Smooth muscle cell (in vitro differentiated cells): ENCODE data around the gene ARL2. TPM values are rescaled to one million over a fixed set of nuclear protein-coding genes. Genes with fewer than 3 reads are reported as not detected.

Experiments used
- DNase-seq: peaks from one replicate; lab custom pipeline; 2025; ENCODE audit not compliant: unreplicated experiment; lab: John Stamatoyannopoulos, UW
- H2AFZ ChIP-seq: fragments of 200-600 bp; sonication (generic); 2 replicates; pipeline ENCODE4 v1.6.0; 2016; ENCODE audit warnings: antibody characterized with exemption, low read depth, mild to moderate bottlenecking
- H3F3A ChIP-seq: fragments of 200-600 bp; sonication (generic); 2 replicates; pipeline ENCODE4 v1.6.0; 2017; ENCODE audit warnings: antibody characterized with exemption, low read depth
- H3K27ac ChIP-seq: fragments of 200-600 bp; sonication (generic); 2 replicates; pipeline ENCODE4 v1.5.1; 2016; ENCODE audit warnings: low read depth, mild to moderate bottlenecking
- H3K27me3 ChIP-seq: fragments of 200-600 bp; sonication (generic); 2 replicates; pipeline ENCODE4 v1.6.1; 2016; ENCODE audit warnings: low read depth, mild to moderate bottlenecking
- H3K36me3 ChIP-seq: fragments of 200-600 bp; sonication (generic); 2 replicates; pipeline ENCODE4 v1.5.1; 2016; ENCODE audit warnings: low read depth
- H3K4me1 ChIP-seq: fragments of 200-600 bp; sonication (generic); 2 replicates; pipeline ENCODE4 v1.5.1; 2016; ENCODE audit warnings: low read depth
- H3K4me2 ChIP-seq: fragments of 200-600 bp; sonication (generic); 2 replicates; pipeline ENCODE4 v1.6.0; 2016; ENCODE audit warnings: mild to moderate bottlenecking
- H3K4me3 ChIP-seq: fragments of 200-600 bp; sonication (generic); 2 replicates; pipeline ENCODE4 v1.5.1; 2016; ENCODE audit warnings: mild to moderate bottlenecking
- H3K79me2 ChIP-seq: fragments of 200-600 bp; sonication (generic); 2 replicates; pipeline ENCODE4 v1.6.0; 2016; ENCODE audit warnings: low read depth, mild to moderate bottlenecking
- H3K9ac ChIP-seq: fragments of 200-600 bp; sonication (generic); 2 replicates; pipeline ENCODE4 v1.6.0; 2016; ENCODE audit warnings: low read depth
- H3K9me3 ChIP-seq: fragments of 200-600 bp; sonication (generic); replicated peaks from 2 replicates; pipeline ENCODE4 v1.5.1; 2016; ENCODE audit warnings: low read depth
- H4K20me1 ChIP-seq: fragments of 200-600 bp; sonication (generic); 2 replicates; pipeline ENCODE4 v1.6.0; 2016; ENCODE audit warnings: low read depth
- CTCF ChIP-seq: fragments of 200-600 bp; sonication (generic); IDR thresholded peaks from 2 replicates; pipeline ENCODE4 v1.5.1; 2017; ENCODE audit warnings: borderline replicate concordance, mild to moderate bottlenecking, antibody characterized with exemption; ENCODE audit not compliant: insufficient read depth, poor library complexity, severe bottlenecking
- WGBS: methylation state at CpG from one replicate; pipeline ENCODE4 v1.1.7; 2016; ENCODE audit warnings: low lambda C conversion rate; 5-methylcytosine and 5-hydroxymethylcytosine counted together
- polyA plus RNA-seq: library from polyadenylated mRNA; unstranded; fragments of >200 nt; fragmentation: Nextera tagmentation; extraction: Ambion mirVana; gene quantifications from 2 replicates; pipeline ENCODE4 v1.2.1, GENCODE V29; 2016
- total RNA-seq: library from RNA; depleted of rRNA; stranded (reverse); fragments of >200 nt; gene quantifications from 2 replicates; pipeline ENCODE4 v1.2.3, GENCODE V29; 2014

ARL2 gene
- total and polyA plus RNA-seq, 2 experiments from 2014 or later = 83.3 to 122 TPM

- H2AFZ ChIP-seq = no peak overlapping the region
- WGBS = 83% methylated on average over 6 of the region's 6 CpGs
- TF ChIP-seq CTCF = no peak
- H3K9me3 ChIP-seq = no peaks in the 10 kb centered on the region
- H4K20me1 ChIP-seq = no peaks in the 10 kb centered on the region
- H3K27ac ChIP-seq = no peak overlapping the region
- no peak for DNase-seq
- no peaks in the 10 kb centered on the region for H3K4me1 ChIP-seq
- no peak overlapping the region for H3K4me2 ChIP-seq
- H3K36me3 ChIP-seq = no peaks in the 10 kb centered on the region
- no peaks in the 10 kb centered on the region for H3K27me3 ChIP-seq
- no peaks in the 10 kb centered on the region for H3F3A ChIP-seq
- no peak overlapping the region for H3K9ac ChIP-seq
- H3K79me2 ChIP-seq = no peaks in the 10 kb centered on the region
- no peak overlapping the region for H3K4me3 ChIP-seq
These were observed 25.7 kb upstream of the ARL2 start for GRCh38 chr11:64987998-64988854.

- no peak overlapping the region for H2AFZ ChIP-seq
- no peak for TF ChIP-seq CTCF
These were observed 24.5 kb upstream of the ARL2 start for GRCh38 chr11:64989416-64989815.

GRCh38 chr11:64990222-64990923, 23.6 kb upstream of the ARL2 start:
- Histone ChIP-seq H3K36me3 (no peaks in the 10 kb centered on the region), H3K9ac (no peak overlapping the region), H3K4me3 (no peak overlapping the region), H2AFZ (no peak overlapping the region), H3K79me2 (no peaks in the 10 kb centered on the region), H3K27ac (no peak overlapping the region), H3F3A (no peaks in the 10 kb centered on the region), H3K27me3 (no peaks in the 10 kb centered on the region), H3K4me1 (no peaks in the 10 kb centered on the region), H3K9me3 (no peaks in the 10 kb centered on the region), H3K4me2 (no peak overlapping the region), H4K20me1 (no peaks in the 10 kb centered on the region)
- WGBS = 73% methylated on average over 15 of the region's 15 CpGs
- DNase-seq = no peak
- TF ChIP-seq CTCF = no peak

More at GRCh38 chr11:64989416-64989815, 24.5 kb upstream of the ARL2 start:
- H3K79me2 ChIP-seq = no peaks in the 10 kb centered on the region
- H3K27ac ChIP-seq = no peak overlapping the region
- no peaks in the 10 kb centered on the region for H3K9me3 ChIP-seq
- no peaks in the 10 kb centered on the region for H4K20me1 ChIP-seq
- H3K4me3 ChIP-seq = no peak overlapping the region
- H3K9ac ChIP-seq = no peak overlapping the region
- no peaks in the 10 kb centered on the region for H3K4me1 ChIP-seq
- no peaks in the 10 kb centered on the region for H3K27me3 ChIP-seq
- 93% methylated on average over 13 of the region's 13 CpGs for WGBS
- H3F3A ChIP-seq = no peaks in the 10 kb centered on the region
- H3K36me3 ChIP-seq = no peaks in the 10 kb centered on the region
- DNase-seq = no peak
- no peak overlapping the region for H3K4me2 ChIP-seq
